Peyer's patch (tissue), 4 donors: ENCODE measurements around the gene MXRA5.

Source experiments
- CTCF ChIP-seq, 6 experiments: fragments of 450-650 bp in 4 of 6; fragments of 200-600 bp in 2 of 6; sonication (generic) in 1 of 6; IDR thresholded peaks; one replicate each; pipeline ENCODE4 v1.5.1; 2017 to 2019; ENCODE audit warnings: antibody characterized with exemption in 6 of 6, mild to moderate bottlenecking in 3 of 6, moderate library complexity in 1 of 6
- POLR2A ChIP-seq, 2 donors: fragments of 450-650 bp; IDR thresholded peaks; one replicate each; pipeline ENCODE4 v1.5.1; 2017; ENCODE audit warnings: antibody characterized with exemption in 2 of 2, mild to moderate bottlenecking in 2 of 2, moderate library complexity in 2 of 2

GRCh38 chrX:3312109-3312508, 34.3 kb downstream of the MXRA5 start:
- no peak for TF ChIP-seq POLR2A (IDR thresholded peaks at IDR 0.05)
- TF ChIP-seq CTCF (IDR thresholded peaks at IDR 0.05), result no peak
